H9 (cell line): ENCODE data around the gene MFSD2B. TPM values are rescaled to one million over a fixed set of nuclear protein-coding genes. Genes with fewer than 3 reads are reported as not detected.

Source experiments
- DNase-seq: peaks from one replicate; pipeline ENCODE4 v3.0.0-alpha.2; 2017
- H2AFZ ChIP-seq: one replicate; pipeline ENCODE4 v1.6.1; 2013; ENCODE audit warnings: mild to moderate bottlenecking, low read length, control low read depth, moderate library complexity
- H2AK5ac ChIP-seq: 2 replicates; pipeline ENCODE4 v1.6.1; 2013; ENCODE audit warnings: low read length, control low read depth, mixed read lengths; ENCODE audit not compliant: insufficient read length
- H2BK120ac ChIP-seq: one replicate; pipeline ENCODE4 v1.6.1; 2013; ENCODE audit warnings: low read depth, mild to moderate bottlenecking, low read length, control low read depth, inconsistent platforms; ENCODE audit not compliant: poor library complexity, severe bottlenecking
- H2BK12ac ChIP-seq: 2 replicates; pipeline ENCODE4 v1.6.1; 2013; ENCODE audit warnings: low read length, control low read depth, mixed read lengths, low read depth; ENCODE audit not compliant: insufficient read length
- H2BK15ac ChIP-seq: 2 replicates; pipeline ENCODE4 v1.6.1; 2013; ENCODE audit warnings: low read depth, low read length, control low read depth
- H2BK20ac ChIP-seq: one replicate; pipeline ENCODE4 v1.6.1; 2013; ENCODE audit warnings: low read depth, mild to moderate bottlenecking, low read length, control low read depth, inconsistent platforms; ENCODE audit not compliant: poor library complexity, severe bottlenecking
- H2BK5ac ChIP-seq: 2 replicates; pipeline ENCODE4 v1.6.1; 2013; ENCODE audit warnings: low read length, control low read depth, mixed read lengths; ENCODE audit not compliant: insufficient read length
- H3K14ac ChIP-seq: 2 replicates; pipeline ENCODE4 v1.6.1; 2013; ENCODE audit warnings: low read length, control low read depth; ENCODE audit not compliant: insufficient read depth
- H3K18ac ChIP-seq: 2 replicates; pipeline ENCODE4 v1.6.1; 2013; ENCODE audit warnings: low read depth, mild to moderate bottlenecking, mixed read lengths, low read length, control low read depth; ENCODE audit not compliant: insufficient read length
- H3K23ac ChIP-seq: 2 replicates; pipeline ENCODE4 v1.6.1; 2013; ENCODE audit warnings: low read length, control low read depth, mixed read lengths, low read depth; ENCODE audit not compliant: insufficient read length
- H3K23me2 ChIP-seq: 2 replicates; pipeline ENCODE4 v1.6.1; 2013; ENCODE audit warnings: low read depth, mild to moderate bottlenecking, mixed read lengths, low read length, control low read depth; ENCODE audit not compliant: insufficient read length, poor library complexity, severe bottlenecking
- H3K27ac ChIP-seq: 2 replicates; pipeline ENCODE4 v1.5.1; 2013; ENCODE audit warnings: low read length, control low read depth, mixed read lengths, low read depth; ENCODE audit not compliant: insufficient read length
- H3K27me3 ChIP-seq: 2 replicates; pipeline ENCODE4 v1.6.1; 2013; ENCODE audit warnings: low read length, control low read depth, inconsistent platforms; ENCODE audit not compliant: insufficient read depth
- H3K4ac ChIP-seq: 2 replicates; pipeline ENCODE4 v1.6.1; 2013; ENCODE audit warnings: low read depth, mild to moderate bottlenecking, control low read depth, inconsistent platforms, low read length, moderate library complexity
- H3K4me1 ChIP-seq: 2 replicates; pipeline ENCODE4 v1.6.1; 2013; ENCODE audit warnings: low read length, control low read depth, inconsistent platforms; ENCODE audit not compliant: insufficient read depth
- H3K4me2 ChIP-seq: 2 replicates; pipeline ENCODE4 v1.6.1; 2013; ENCODE audit warnings: low read length, control low read depth, mixed read lengths; ENCODE audit not compliant: insufficient read length, insufficient read depth
- H3K56ac ChIP-seq: 2 replicates; pipeline ENCODE4 v1.6.1; 2013; ENCODE audit warnings: low read depth, mild to moderate bottlenecking, mixed read lengths, low read length, control low read depth; ENCODE audit not compliant: insufficient read length
- H3K79me1 ChIP-seq: 2 replicates; pipeline ENCODE4 v1.6.1; 2013; ENCODE audit warnings: low read depth, mild to moderate bottlenecking, moderate library complexity, low read length, control low read depth, inconsistent platforms; ENCODE audit not compliant: insufficient read depth, poor library complexity, severe bottlenecking
- H3K79me2 ChIP-seq: 2 replicates; pipeline ENCODE4 v1.6.1; 2013; ENCODE audit warnings: low read length, control low read depth, inconsistent platforms; ENCODE audit not compliant: insufficient read depth
- H3K9ac ChIP-seq: 2 replicates; pipeline ENCODE4 v1.6.1; 2013; ENCODE audit warnings: low read length, control low read depth, mixed read lengths; ENCODE audit not compliant: insufficient read length; ENCODE audit errors: extremely low read depth
- H3K9me3 ChIP-seq: one replicate; pipeline ENCODE4 v1.6.1; 2013; ENCODE audit warnings: low read depth, low read length, inconsistent platforms; ENCODE audit not compliant: control insufficient read depth
- H3T11ph ChIP-seq: one replicate; pipeline ENCODE4 v1.6.1; 2013; ENCODE audit warnings: mild to moderate bottlenecking, low read length, control low read depth, inconsistent platforms
- H4K20me1 ChIP-seq: one replicate; pipeline ENCODE4 v1.6.1; 2013; ENCODE audit not compliant: control insufficient read depth, insufficient read length, insufficient read depth
- H4K5ac ChIP-seq: 2 replicates; pipeline ENCODE4 v1.6.1; 2013; ENCODE audit warnings: low read depth, mild to moderate bottlenecking, mixed read lengths, low read length, control low read depth; ENCODE audit not compliant: insufficient read length
- H4K8ac ChIP-seq: replicated peaks from 2 replicates; pipeline ENCODE4 v1.6.1; 2013; ENCODE audit warnings: low read length, control low read depth, mixed read lengths, low read depth; ENCODE audit not compliant: insufficient read length
- H4K91ac ChIP-seq: 2 replicates; pipeline ENCODE4 v1.6.1; 2013; ENCODE audit warnings: low read depth, mild to moderate bottlenecking, moderate library complexity, mixed read lengths, low read length, control low read depth; ENCODE audit not compliant: insufficient read length
- H3K27ac Mint-ChIP-seq, 3 experiments: 2 replicates in 2 of 3; 3 replicates in 1 of 3; pipeline ENCODE4 v1.8.0; 2020 to 2021; ENCODE audit warnings: mixed read lengths in 3 of 3, mild to moderate bottlenecking in 1 of 3, moderate library complexity in 1 of 3
- H3K27me3 Mint-ChIP-seq: 2 replicates; pipeline ENCODE4 v1.8.0; 2021; ENCODE audit warnings: low read depth, mild to moderate bottlenecking, moderate library complexity, mixed read lengths
- H3K36me3 Mint-ChIP-seq, 3 experiments: 2 replicates in 2 of 3; 3 replicates in 1 of 3; pipeline ENCODE4 v1.8.0; 2020 to 2021; ENCODE audit warnings: low read depth in 3 of 3, mixed read lengths in 3 of 3; ENCODE audit not compliant: insufficient read depth in 1 of 3
- H3K4me1 Mint-ChIP-seq, 2 experiments: 2 replicates each; pipeline ENCODE4 v1.8.0; 2020; ENCODE audit warnings: mixed read lengths in 2 of 2
- H3K4me3 Mint-ChIP-seq, 2 experiments: 2 replicates in 1 of 2; 3 replicates in 1 of 2; pipeline ENCODE4 v1.8.0; 2020 to 2021; ENCODE audit warnings: mild to moderate bottlenecking in 2 of 2, mixed read lengths in 2 of 2, moderate library complexity in 1 of 2
- H3K9me3 Mint-ChIP-seq, 2 experiments: 2 replicates in 1 of 2; 3 replicates in 1 of 2; pipeline ENCODE4 v1.8.0; 2020; ENCODE audit warnings: mild to moderate bottlenecking in 2 of 2, mixed read lengths in 2 of 2, moderate library complexity in 1 of 2
- WGBS: extraction: QIAGEN DNeasy Blood & Tissue Kit; methylation state at CpG from one replicate; pipeline ENCODE4 v1.1.7; 2013; ENCODE audit warnings: missing lambda C conversion rate, low lambda C conversion rate, mixed read lengths; ENCODE audit not compliant: insufficient read length; ENCODE audit errors: extremely low coverage; 5-methylcytosine and 5-hydroxymethylcytosine counted together
- total RNA-seq: library from RNA; stranded (reverse); gene quantifications from 2 replicates; pipeline ENCODE4 v1.2.1, GENCODE V29; 2021
- TF ChIP-seq, protein P1 (sequence below): fragments of 200-600 bp; sonication (generic); conservative IDR thresholded peaks from 3 replicates; pipeline ENCODE4 v1.8.0; 2021; ENCODE audit warnings: antibody characterized with exemption, mild to moderate bottlenecking

MFSD2B gene
- total RNA-seq, 1 experiment from 2014 or later: 1.3 TPM

DNA sequence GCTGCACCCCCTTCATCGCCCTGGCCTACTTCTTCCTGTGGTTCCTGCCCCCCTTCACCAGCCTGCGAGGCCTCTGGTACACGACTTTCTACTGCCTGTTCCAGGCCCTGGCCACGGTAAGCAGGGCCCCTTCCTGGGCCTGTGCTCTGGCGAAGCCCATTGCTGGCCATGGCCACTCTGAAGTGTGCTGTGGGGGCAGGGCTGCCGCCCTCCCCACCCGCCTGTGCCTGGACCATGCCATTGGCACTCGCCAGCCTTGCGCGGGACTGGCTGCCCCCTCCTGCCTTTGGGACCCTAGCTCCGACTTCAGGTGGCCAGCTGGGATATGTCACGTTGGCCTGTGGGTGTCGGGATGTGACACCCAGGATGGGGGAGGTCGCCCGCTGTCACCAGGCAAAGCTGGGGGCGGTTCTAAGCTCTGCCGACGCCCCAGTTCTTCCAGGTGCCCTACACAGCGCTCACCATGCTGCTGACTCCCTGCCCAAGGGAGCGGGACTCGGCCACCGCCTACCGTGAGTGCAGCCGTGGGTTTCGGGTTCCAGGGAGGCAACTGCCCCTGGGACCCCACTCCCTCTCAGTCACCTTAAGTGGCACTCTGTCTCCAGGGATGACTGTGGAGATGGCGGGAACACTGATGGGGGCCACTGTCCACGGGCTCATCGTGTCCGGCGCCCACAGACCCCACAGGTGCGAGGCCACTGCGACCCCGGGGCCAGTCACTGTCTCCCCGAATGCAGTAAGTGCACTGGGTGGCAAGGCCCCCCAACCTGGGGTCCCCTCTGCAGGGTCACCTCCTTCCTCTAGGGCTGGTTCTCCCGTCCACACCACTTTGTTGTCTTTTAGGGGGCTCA, 7.2 kb downstream of the MFSD2B start:
- Histone ChIP-seq H4K91ac (no peak overlapping the region), H3K23me2 (peaks cover 2% of the 10 kb centered on the region), H2AFZ (no peak overlapping the region), H2BK120ac (no peak overlapping the region), H4K5ac (no peak overlapping the region), H3K56ac (no peak overlapping the region), H3K4me2 (no peak overlapping the region), H3T11ph (no peak overlapping the region), H3K14ac (no peak overlapping the region), H3K18ac (no peak overlapping the region), H4K8ac (no peak overlapping the region), H2BK15ac (no peak overlapping the region), H3K79me2 (no peaks in the 10 kb centered on the region), H3K79me1 (no peaks in the 10 kb centered on the region), H3K27me3 (no peaks in the 10 kb centered on the region), H3K9me3 (no peaks in the 10 kb centered on the region), H3K4ac (no peak overlapping the region), H4K20me1 (no peaks in the 10 kb centered on the region), H2BK5ac (no peak overlapping the region), H3K9ac (no peak overlapping the region), H3K4me1 (no peaks in the 10 kb centered on the region; the same call in 1 of the 2 replicates), H2BK20ac (no peak overlapping the region), H2BK12ac (no peak overlapping the region), H3K23ac (no peak overlapping the region), H2AK5ac (no peak overlapping the region), H3K27ac (no peak overlapping the region)
- DNase-seq: no peak
- Mint-ChIP-seq H3K27ac (peak overlapping the region in 1 of 3 experiments; percentile 86; a peak in 1 of 7 replicates), H3K4me1 (peaks cover 24 to 25% of the 10 kb centered on the region in 2 experiments), H3K36me3 (peaks cover 0 to 3% (median 1%) of the 10 kb centered on the region in 3 experiments; a peak in 4 of 7 replicates), H3K27me3 (no peaks in the 10 kb centered on the region), H3K4me3 (no peak overlapping the region), H3K9me3 (no peaks in the 10 kb centered on the region)
- no CpG with 5 or more reads among the region's 35 CpGs for WGBS
- TF ChIP-seq, protein P1, sequence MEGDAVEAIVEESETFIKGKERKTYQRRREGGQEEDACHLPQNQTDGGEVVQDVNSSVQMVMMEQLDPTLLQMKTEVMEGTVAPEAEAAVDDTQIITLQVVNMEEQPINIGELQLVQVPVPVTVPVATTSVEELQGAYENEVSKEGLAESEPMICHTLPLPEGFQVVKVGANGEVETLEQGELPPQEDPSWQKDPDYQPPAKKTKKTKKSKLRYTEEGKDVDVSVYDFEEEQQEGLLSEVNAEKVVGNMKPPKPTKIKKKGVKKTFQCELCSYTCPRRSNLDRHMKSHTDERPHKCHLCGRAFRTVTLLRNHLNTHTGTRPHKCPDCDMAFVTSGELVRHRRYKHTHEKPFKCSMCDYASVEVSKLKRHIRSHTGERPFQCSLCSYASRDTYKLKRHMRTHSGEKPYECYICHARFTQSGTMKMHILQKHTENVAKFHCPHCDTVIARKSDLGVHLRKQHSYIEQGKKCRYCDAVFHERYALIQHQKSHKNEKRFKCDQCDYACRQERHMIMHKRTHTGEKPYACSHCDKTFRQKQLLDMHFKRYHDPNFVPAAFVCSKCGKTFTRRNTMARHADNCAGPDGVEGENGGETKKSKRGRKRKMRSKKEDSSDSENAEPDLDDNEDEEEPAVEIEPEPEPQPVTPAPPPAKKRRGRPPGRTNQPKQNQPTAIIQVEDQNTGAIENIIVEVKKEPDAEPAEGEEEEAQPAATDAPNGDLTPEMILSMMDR: no peak
